Ovary (tissue), 9 donors: Measurements from ENCODE around the gene CSMD2. TPM values are rescaled to one million over a fixed set of nuclear protein-coding genes. Genes with fewer than 3 reads are reported as not detected.

Experiments
- DNase-seq, 5 donors: peaks; one replicate each; pipeline ENCODE4 v3.0.0-alpha.2; 2019 to 2020
- H3K27ac ChIP-seq, 2 donors: fragments of 200-600 bp; one replicate each; pipeline versions ENCODE4 v1.5.1 to v1.8.0; 2019 to 2022
- H3K27me3 ChIP-seq: fragments of 200-600 bp; one replicate; pipeline ENCODE4 v1.8.0; 2022
- H3K36me3 ChIP-seq: fragments of 200-600 bp; sonication (generic); one replicate; pipeline ENCODE4 v1.5.1; 2019
- H3K4me1 ChIP-seq: one replicate; pipeline ENCODE4 v1.8.1; 2013; ENCODE audit warnings: mild to moderate bottlenecking, moderate library complexity; ENCODE audit not compliant: insufficient read depth
- H3K4me3 ChIP-seq: fragments of 200-600 bp; sonication (generic); one replicate; pipeline ENCODE4 v1.5.1; 2017
- H3K9me3 ChIP-seq, 2 donors: fragments of 200-600 bp in 1 of 2; sonication (generic) in 1 of 2; one replicate each; pipeline versions ENCODE4 v1.5.1 to v1.8.1; 2013 to 2019; ENCODE audit warnings: mild to moderate bottlenecking in 1 of 2, moderate library complexity in 1 of 2
- CTCF ChIP-seq, 3 donors: fragments of 450-650 bp in 2 of 3; fragments of 200-600 bp in 1 of 3; IDR thresholded peaks; one replicate each; pipeline versions ENCODE4 v1.5.1 to v1.8.0; 2016 to 2022; ENCODE audit warnings: antibody characterized with exemption in 3 of 3, mild to moderate bottlenecking in 1 of 3
- EP300 ChIP-seq: sonication (generic); formaldehyde crosslinking; IDR thresholded peaks from one replicate; pipeline ENCODE4 v1.6.1; 2017; ENCODE audit warnings: antibody characterized with exemption
- POLR2A ChIP-seq: fragments of 450-650 bp; IDR thresholded peaks from one replicate; pipeline ENCODE4 v1.6.1; 2017; ENCODE audit warnings: antibody characterized with exemption, mild to moderate bottlenecking, moderate library complexity
- WGBS, 3 donors: extraction: QIAGEN DNeasy Blood & Tissue Kit in 1 of 3; methylation state at CpG; one replicate each; pipeline versions ENCODE4 v1.1.5 to v1.1.7; 2013 to 2017; 5-methylcytosine and 5-hydroxymethylcytosine counted together
- intact Hi-C, 4 donors: fragments of 100-400 bp; cut with DNase I; formaldehyde crosslinking; loops; one replicate each; pipeline versions ENCODE4 v1.11.0 to v1.15.1; 2022 to 2023
- polyA plus RNA-seq, 2 donors: library from polyadenylated mRNA; stranded (reverse); fragments of 200-250 nt in 1 of 2; fragments of 350-450 nt in 1 of 2; fragmentation: Illumina TruSeq in 1 of 2; extraction: RNeasy Lipid Tissue Mini Kit (QIAGEN cat#74804) in 1 of 2; gene quantifications; one replicate each; pipeline ENCODE4 v1.2.3, GENCODE V29; 2013 to 2014
- total RNA-seq, 7 donors: library from RNA; depleted of rRNA in 2 of 7; stranded (reverse); fragments of >200 nt in 2 of 7; fragmentation: NEBNext Ultra II Directional in 3 of 7; extraction: Animal tissue kit (Norgen Biotek cat#: 25700) in 3 of 7; gene quantifications; one replicate each; pipeline versions ENCODE4 v1.1.0 to v1.2.4, GENCODE V29; 2016 to 2023
- donor health status: DM: no; HTN: no; CAD: no; lungs with moderate emphysema.
- donor health status: DM: no; HTN: no; CAD: no.
- donor health status: Bipolar disorder and iron deficiency.
- donor health status: DM: yes; HTN: yes; CAD: no.
- donor health status: DM: no; HTN: no; CAD: no.
- donor health status: DM: yes; HTN: yes; CAD: no.

The CSMD2 gene
- total and polyA plus RNA-seq, 9 donors, result 0.04 to 1.6 (median 0.18) TPM; not detected in 3

GRCh38 chr1:34060901-34061415, 104.1 kb downstream of the CSMD2 start:
- no peak overlapping the region for H3K27ac ChIP-seq
- no peak for TF ChIP-seq CTCF (IDR thresholded peaks at IDR 0.05)
- no peak for TF ChIP-seq POLR2A
- no peak for TF ChIP-seq EP300
- H3K4me1 ChIP-seq, result no peaks in the 10 kb centered on the region
- no peak for DNase-seq
- WGBS, 3 donors, result 49 to 60% (median 55%) methylated on average over 9 to 10 of the region's 10 CpGs
- H3K9me3 ChIP-seq, result no peaks in the 10 kb centered on the region
- no peaks in the 10 kb centered on the region for H3K36me3 ChIP-seq
- no peaks in the 10 kb centered on the region for H3K27me3 ChIP-seq
- H3K4me3 ChIP-seq, result no peak overlapping the region
- intact Hi-C loops, result loop anchor here in 1 of 4 donors (10.0 kb wide), 1 partner anchor 126 kb away; no protein-coding TSS in a partner anchor

- Histone ChIP-seq H3K27ac (no peak overlapping the region), H3K9me3 (no peaks in the 10 kb centered on the region), H3K27me3 (no peaks in the 10 kb centered on the region), H3K36me3 (no peaks in the 10 kb centered on the region), H3K4me1 (no peaks in the 10 kb centered on the region), H3K4me3 (no peak overlapping the region)
- intact Hi-C loops, result loop anchor here in 1 of 4 donors (10.0 kb wide), 1 partner anchor 125 kb away; no protein-coding TSS in a partner anchor
- no peak for DNase-seq
- TF ChIP-seq CTCF (IDR thresholded peaks at IDR 0.05) (no peak), EP300 (no peak), POLR2A (no peak)
- 27 to 47% (median 37%) methylated on average over 5 of the region's 5 CpGs for WGBS, 3 donors
These were observed 104.8 kb downstream of the CSMD2 start for GRCh38 chr1:34060187-34060730.

GRCh38 chr1:34057347-34058130, 107.5 kb downstream of the CSMD2 start:
- 8 to 15% (median 10%) methylated on average over 11 of the region's 11 CpGs for WGBS, 3 donors
- intact Hi-C loops, result no loop called here
- no peak overlapping the region for H3K4me3 ChIP-seq
- TF ChIP-seq EP300 (no peak), CTCF (IDR thresholded peaks at IDR 0.05) (no peak), POLR2A (no peak)
- no peaks in the 10 kb centered on the region for H3K9me3 ChIP-seq
- H3K27ac ChIP-seq, result no peak overlapping the region
- no peaks in the 10 kb centered on the region for H3K4me1 ChIP-seq
- H3K27me3 ChIP-seq, result no peaks in the 10 kb centered on the region
- no peaks in the 10 kb centered on the region for H3K36me3 ChIP-seq
- no peak for DNase-seq

- H3K9me3 ChIP-seq, result no peaks in the 10 kb centered on the region
- no peak for DNase-seq
- H3K27ac ChIP-seq, result no peak overlapping the region
- intact Hi-C loops, result no loop called here
- no peaks in the 10 kb centered on the region for H3K36me3 ChIP-seq
- H3K4me1 ChIP-seq, result no peaks in the 10 kb centered on the region
- H3K27me3 ChIP-seq, result no peaks in the 10 kb centered on the region
- H3K4me3 ChIP-seq, result no peak overlapping the region
- 88 to 90% (median 88%) methylated on average over 5 of the region's 5 CpGs for WGBS, 3 donors
- TF ChIP-seq EP300 (no peak), CTCF (IDR thresholded peaks at IDR 0.05) (no peak), POLR2A (no peak)
These were observed 109.2 kb downstream of the CSMD2 start for GRCh38 chr1:34055818-34056217.
